Measurements from ENCODE around the gene NECTIN3.

DNA sequence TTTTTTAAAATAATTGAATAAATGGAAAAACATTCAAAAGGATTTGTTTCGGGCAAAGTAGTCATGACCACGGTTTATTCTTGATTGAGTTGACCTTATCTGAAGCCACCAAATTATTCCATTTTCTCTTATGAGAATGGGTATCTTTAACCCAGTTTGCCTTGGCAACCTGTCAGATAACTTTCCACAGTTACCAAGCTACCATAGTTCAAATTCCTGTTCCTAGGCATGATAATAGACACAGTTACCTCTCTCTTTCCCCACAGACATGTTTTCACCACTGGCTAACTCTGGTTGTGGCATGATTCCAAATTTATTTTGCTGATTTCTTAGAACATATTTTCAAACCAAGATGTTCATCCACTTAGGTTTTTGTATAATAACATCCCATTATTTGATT lies 84.9 kb downstream of the NECTIN3 start:
- TF ChIP-seq, protein P1, sequence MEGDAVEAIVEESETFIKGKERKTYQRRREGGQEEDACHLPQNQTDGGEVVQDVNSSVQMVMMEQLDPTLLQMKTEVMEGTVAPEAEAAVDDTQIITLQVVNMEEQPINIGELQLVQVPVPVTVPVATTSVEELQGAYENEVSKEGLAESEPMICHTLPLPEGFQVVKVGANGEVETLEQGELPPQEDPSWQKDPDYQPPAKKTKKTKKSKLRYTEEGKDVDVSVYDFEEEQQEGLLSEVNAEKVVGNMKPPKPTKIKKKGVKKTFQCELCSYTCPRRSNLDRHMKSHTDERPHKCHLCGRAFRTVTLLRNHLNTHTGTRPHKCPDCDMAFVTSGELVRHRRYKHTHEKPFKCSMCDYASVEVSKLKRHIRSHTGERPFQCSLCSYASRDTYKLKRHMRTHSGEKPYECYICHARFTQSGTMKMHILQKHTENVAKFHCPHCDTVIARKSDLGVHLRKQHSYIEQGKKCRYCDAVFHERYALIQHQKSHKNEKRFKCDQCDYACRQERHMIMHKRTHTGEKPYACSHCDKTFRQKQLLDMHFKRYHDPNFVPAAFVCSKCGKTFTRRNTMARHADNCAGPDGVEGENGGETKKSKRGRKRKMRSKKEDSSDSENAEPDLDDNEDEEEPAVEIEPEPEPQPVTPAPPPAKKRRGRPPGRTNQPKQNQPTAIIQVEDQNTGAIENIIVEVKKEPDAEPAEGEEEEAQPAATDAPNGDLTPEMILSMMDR (IDR thresholded peaks at IDR 0.05; ENCODE audit: low read length) = no peak
- TF ChIP-seq EZH2 (optimal IDR thresholded peaks at IDR 0.05; ENCODE audit: low read depth, low read length) = no peak
- no peak for TF ChIP-seq EZH2phosphoT487 (IDR thresholded peaks at IDR 0.05; ENCODE audit: low read length)

Data from MM.1S (cell line).